Uterus (tissue), 4 donors: Measurements from ENCODE around the gene PBXIP1. TPM values are rescaled to one million over a fixed set of nuclear protein-coding genes. Genes with fewer than 3 reads are reported as not detected.

ENCODE experiments used
- DNase-seq, 2 donors: peaks; one replicate each; pipeline ENCODE4 v3.0.0-alpha.2; 2019 to 2020
- H3K27ac ChIP-seq, 2 donors: fragments of 200-600 bp; sonication (generic); 1 replicate in 1 of 2; 2 replicates in 1 of 2; pipeline ENCODE4 v1.5.1; 2016 to 2018
- H3K27me3 ChIP-seq, 2 donors: fragments of 200-600 bp; sonication (generic); one replicate each; pipeline ENCODE4 v1.5.1; 2018 to 2019; ENCODE audit warnings: control low read depth in 1 of 2
- H3K36me3 ChIP-seq, 2 donors: fragments of 200-600 bp; sonication (generic); one replicate each; pipeline ENCODE4 v1.5.1; 2019; ENCODE audit warnings: control low read depth in 1 of 2
- H3K4me1 ChIP-seq, 2 donors: fragments of 200-600 bp; sonication (generic); one replicate each; pipeline ENCODE4 v1.5.1; 2018 to 2019; ENCODE audit warnings: control low read depth in 1 of 2
- H3K4me3 ChIP-seq, 2 donors: fragments of 200-600 bp; sonication (generic); 1 replicate in 1 of 2; 2 replicates in 1 of 2; pipeline ENCODE4 v1.5.1; 2018 to 2019; ENCODE audit warnings: mild to moderate bottlenecking in 1 of 2
- H3K9me3 ChIP-seq, 2 donors: fragments of 200-600 bp; sonication (generic); one replicate each; pipeline ENCODE4 v1.5.1; 2019; ENCODE audit warnings: control low read depth in 1 of 2
- POLR2A ChIP-seq, 2 donors: fragments of 450-650 bp; IDR thresholded peaks; one replicate each; pipeline ENCODE4 v1.6.1; 2016; ENCODE audit warnings: antibody characterized with exemption in 2 of 2, mild to moderate bottlenecking in 1 of 2, moderate library complexity in 1 of 2
- intact Hi-C: fragments of 100-400 bp; cut with DNase I; formaldehyde crosslinking; loops from one replicate; pipeline ENCODE4 v1.15.1; 2023; ENCODE audit warnings: low total_unique reads
- total RNA-seq, 4 donors: library from RNA; depleted of rRNA in 3 of 4; stranded (reverse); fragments of >200 nt in 3 of 4; gene quantifications; one replicate each; pipeline versions ENCODE4 v1.1.0 to v1.2.4, GENCODE V29; 2014 to 2023
- TF ChIP-seq, protein P1 (sequence below), 4 experiments: fragments of 200-600 bp in 2 of 4; fragments of 450-650 bp in 2 of 4; sonication (generic) in 2 of 4; IDR thresholded peaks; one replicate each; pipeline ENCODE4 v1.5.1; 2016 to 2019; ENCODE audit warnings: antibody characterized with exemption in 4 of 4, mild to moderate bottlenecking in 2 of 4, moderate library complexity in 1 of 4
- donor health status: DM: yes; HTN: yes; CAD: no.

PBXIP1 gene
- total RNA-seq, 4 donors from 2014 or later: 34.4 to 151 (median 88.6) TPM

DNA sequence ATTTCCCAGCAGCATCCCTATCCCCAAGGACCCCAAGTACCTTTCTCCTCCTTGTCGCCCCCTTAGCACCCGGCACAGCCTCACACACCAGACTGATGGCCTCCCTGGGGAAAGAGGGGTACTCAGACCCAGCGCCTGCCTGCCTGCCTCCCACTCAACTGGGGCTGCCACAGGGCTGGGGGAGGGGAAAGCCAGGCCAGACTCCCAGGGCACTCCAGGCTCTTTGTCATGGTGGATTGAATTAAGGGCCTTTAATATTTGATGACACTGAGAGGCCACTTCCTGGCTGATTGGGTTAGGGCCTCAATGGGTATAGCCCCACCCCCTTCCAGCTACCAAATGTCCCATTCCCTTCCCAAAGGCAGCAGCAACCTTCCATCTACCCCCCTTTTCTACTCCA is 12.8 kb upstream of the PBXIP1 start:
- no peak overlapping the region for H3K4me3 ChIP-seq
- intact Hi-C loops: no loop called here
- no peaks in the 10 kb centered on the region for H3K36me3 ChIP-seq
- H3K4me1 ChIP-seq: peaks cover 3 to 8% of the 10 kb centered on the region in 2 donors
- DNase-seq: no peak
- peak overlapping the region; percentile 99 for H3K27ac ChIP-seq
- TF ChIP-seq, protein P1, sequence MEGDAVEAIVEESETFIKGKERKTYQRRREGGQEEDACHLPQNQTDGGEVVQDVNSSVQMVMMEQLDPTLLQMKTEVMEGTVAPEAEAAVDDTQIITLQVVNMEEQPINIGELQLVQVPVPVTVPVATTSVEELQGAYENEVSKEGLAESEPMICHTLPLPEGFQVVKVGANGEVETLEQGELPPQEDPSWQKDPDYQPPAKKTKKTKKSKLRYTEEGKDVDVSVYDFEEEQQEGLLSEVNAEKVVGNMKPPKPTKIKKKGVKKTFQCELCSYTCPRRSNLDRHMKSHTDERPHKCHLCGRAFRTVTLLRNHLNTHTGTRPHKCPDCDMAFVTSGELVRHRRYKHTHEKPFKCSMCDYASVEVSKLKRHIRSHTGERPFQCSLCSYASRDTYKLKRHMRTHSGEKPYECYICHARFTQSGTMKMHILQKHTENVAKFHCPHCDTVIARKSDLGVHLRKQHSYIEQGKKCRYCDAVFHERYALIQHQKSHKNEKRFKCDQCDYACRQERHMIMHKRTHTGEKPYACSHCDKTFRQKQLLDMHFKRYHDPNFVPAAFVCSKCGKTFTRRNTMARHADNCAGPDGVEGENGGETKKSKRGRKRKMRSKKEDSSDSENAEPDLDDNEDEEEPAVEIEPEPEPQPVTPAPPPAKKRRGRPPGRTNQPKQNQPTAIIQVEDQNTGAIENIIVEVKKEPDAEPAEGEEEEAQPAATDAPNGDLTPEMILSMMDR (IDR thresholded peaks at IDR 0.05): no peak
- no peak for TF ChIP-seq POLR2A (IDR thresholded peaks at IDR 0.05)
- no peaks in the 10 kb centered on the region for H3K27me3 ChIP-seq
- no peaks in the 10 kb centered on the region for H3K9me3 ChIP-seq

DNA sequence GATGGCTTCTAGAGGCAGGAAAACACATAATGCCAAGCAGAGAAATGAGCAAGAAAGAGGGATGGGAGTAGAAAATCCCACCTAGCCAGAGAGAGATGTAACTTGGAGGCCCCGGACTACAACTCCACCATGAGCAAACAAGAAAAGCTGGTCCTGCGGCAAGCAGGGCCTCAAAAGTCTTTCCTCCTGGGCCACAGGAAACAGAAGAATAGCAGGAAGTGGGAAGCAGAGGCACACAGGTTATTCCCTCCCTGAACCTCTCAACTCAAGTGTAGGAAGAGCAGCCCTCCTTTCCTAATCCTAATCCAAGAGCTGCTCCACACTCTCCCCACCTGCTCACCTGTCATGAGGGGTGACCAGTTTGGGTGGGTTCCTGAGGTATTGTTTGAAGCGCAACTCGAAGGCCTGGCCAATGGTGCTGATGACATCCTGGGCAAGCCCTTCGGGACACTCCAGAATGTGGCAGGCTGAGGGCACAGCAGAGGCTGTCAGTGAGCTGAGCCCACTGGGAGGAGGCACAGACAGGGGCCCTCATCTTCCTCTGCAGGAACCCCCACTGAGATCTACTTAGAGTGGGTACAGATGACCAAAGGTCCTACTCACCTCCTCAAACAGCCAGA is 11.5 kb upstream of the PBXIP1 start:
- Histone ChIP-seq H3K27ac (peak overlapping the region in 1 of 2 donors; percentile 33), H3K4me1 (peaks cover 7 to 8% of the 10 kb centered on the region in 2 donors), H3K27me3 (no peaks in the 10 kb centered on the region), H3K9me3 (no peaks in the 10 kb centered on the region), H3K36me3 (no peaks in the 10 kb centered on the region), H3K4me3 (no peak overlapping the region)
- no peak for TF ChIP-seq POLR2A (IDR thresholded peaks at IDR 0.05)
- TF ChIP-seq, protein P1 (IDR thresholded peaks at IDR 0.05): no peak
- DNase-seq: no peak
- intact Hi-C loops: no loop called here

DNA sequence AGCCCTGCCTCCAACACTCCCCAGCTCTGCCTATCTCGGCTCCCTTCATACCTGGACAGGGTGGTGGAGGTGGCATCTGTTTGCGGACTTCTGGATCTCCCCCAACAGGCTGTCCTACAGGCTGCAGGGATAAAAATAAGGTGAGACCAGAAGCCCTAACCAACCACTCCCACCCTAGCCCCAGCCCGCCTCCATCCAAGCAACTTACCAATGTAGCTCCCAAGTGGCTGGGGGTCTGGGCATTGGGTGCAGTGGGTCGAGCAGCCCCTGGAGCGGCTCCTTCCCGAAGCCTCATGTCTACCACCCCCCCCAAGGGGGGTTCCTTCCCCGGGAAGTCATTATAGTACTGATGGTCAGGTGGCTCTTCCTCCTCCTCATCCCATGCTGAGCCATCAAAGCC is 10.2 kb upstream of the PBXIP1 start:
- intact Hi-C loops: no loop called here
- H3K4me1 ChIP-seq: peaks cover 3 to 7% of the 10 kb centered on the region in 2 donors
- no peak overlapping the region for H3K4me3 ChIP-seq
- no peaks in the 10 kb centered on the region for H3K9me3 ChIP-seq
- no peaks in the 10 kb centered on the region for H3K36me3 ChIP-seq
- no peak overlapping the region for H3K27ac ChIP-seq
- no peak for TF ChIP-seq POLR2A (IDR thresholded peaks at IDR 0.05)
- no peak for DNase-seq
- H3K27me3 ChIP-seq: no peaks in the 10 kb centered on the region

DNA sequence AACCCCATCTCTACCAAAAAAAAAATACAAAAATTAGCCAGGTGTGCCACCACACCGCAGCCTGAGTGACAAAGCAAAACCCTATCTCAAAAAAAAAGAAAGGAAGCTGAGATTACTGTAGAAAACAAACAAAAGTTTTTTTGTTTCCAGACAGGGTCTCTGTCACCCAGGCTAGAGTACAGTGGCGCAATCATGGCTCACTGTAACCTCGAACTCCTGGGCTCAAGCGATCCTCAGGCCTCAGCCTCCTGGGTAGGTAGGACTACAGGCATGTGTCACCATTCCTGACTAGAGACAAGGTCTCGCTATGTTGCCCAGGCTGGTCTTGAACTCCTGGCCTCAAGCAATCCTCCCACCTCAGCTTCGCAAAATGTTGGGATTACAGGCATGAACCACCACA is 8.5 kb upstream of the PBXIP1 start:
- TF ChIP-seq, protein P1 (IDR thresholded peaks at IDR 0.05): no peak
- no peak for TF ChIP-seq POLR2A (IDR thresholded peaks at IDR 0.05)
- Histone ChIP-seq H3K4me1 (peaks cover 0 to 4% of the 10 kb centered on the region in 2 donors), H3K27me3 (no peaks in the 10 kb centered on the region), H3K4me3 (no peak overlapping the region), H3K27ac (no peak overlapping the region), H3K36me3 (no peaks in the 10 kb centered on the region), H3K9me3 (no peaks in the 10 kb centered on the region)
- intact Hi-C loops: loop anchor here (5.0 kb wide), 1 partner anchor 48 kb away; no protein-coding TSS in a partner anchor
- DNase-seq: no peak

DNA sequence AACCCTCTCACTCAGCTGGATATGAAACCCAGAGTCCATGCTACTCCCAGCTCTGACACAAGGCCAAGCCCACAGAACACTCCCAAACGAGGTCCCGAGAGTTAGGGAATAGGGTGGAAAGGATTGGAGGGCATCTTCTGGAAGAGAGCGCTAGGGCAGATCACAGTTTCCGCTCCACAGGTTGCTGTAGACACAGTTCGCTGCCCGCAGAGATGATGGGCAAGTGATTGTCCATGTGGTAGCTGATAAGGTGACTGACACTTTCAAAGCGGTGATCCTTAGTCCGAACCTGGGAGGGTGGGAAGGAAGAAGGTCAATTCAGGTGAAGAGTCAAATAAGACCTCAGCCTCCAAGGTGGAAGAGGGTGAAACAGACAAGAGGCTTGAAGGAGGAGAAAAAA is 7.7 kb upstream of the PBXIP1 start:
- no peak for DNase-seq
- Histone ChIP-seq H3K9me3 (no peaks in the 10 kb centered on the region), H3K36me3 (no peaks in the 10 kb centered on the region), H3K4me1 (peaks cover 0 to 4% of the 10 kb centered on the region in 2 donors), H3K27ac (no peak overlapping the region), H3K27me3 (no peaks in the 10 kb centered on the region), H3K4me3 (no peak overlapping the region)
- intact Hi-C loops: loop anchor here (5.0 kb wide), 1 partner anchor 49 kb away; no protein-coding TSS in a partner anchor
- TF ChIP-seq, protein P1 (IDR thresholded peaks at IDR 0.05): no peak
- TF ChIP-seq POLR2A (IDR thresholded peaks at IDR 0.05): no peak
